Measurements from ENCODE around the gene FAM240B. TPM values are rescaled to one million over a fixed set of nuclear protein-coding genes. Genes with fewer than 3 reads are reported as not detected.

FAM240B gene
- total and polyA plus RNA-seq, 3 experiments from 2014 or later = not detected

DNA sequence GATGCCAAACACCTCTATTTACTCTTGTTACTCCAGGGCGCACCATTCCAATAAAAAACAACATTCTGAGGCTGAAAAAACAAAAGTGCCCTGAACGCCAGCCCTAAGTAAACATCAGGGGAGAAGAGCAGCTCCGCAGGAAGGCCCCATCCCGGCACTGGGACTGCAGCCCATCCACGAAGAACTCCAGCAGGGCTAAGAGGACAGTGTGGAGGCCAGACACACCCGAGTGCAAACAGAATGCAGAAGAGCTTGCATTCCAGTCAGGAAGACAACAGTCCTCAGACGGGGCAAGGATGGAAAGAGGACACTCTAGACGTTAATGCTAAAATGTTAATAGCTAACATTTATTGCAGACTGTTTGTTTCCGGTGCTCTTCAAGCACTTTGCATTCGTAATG, 33.0 kb downstream of the FAM240B start:
- peak overlapping the region in 3 of 7 donors; percentile 33 to 44 (median 40) for H3K4me3 Mint-ChIP-seq
- POLR2A ChIA-PET = no interaction called here

GRCh38 chr9:38685535-38685934, 34.4 kb downstream of the FAM240B start:
- ChIA-PET CTCF (no interaction called here), POLR2A (no interaction called here)
- no peaks in the 10 kb centered on the region for H3K4me1 ChIP-seq (ENCODE audit: insufficient read depth, low read length)
- H3K27ac ChIP-seq (ENCODE audit: low read depth, low read length) = no peak overlapping the region
- Mint-ChIP-seq H3K4me3 (no peak overlapping the region), H3K27ac (no peak overlapping the region), H3K27me3 (peaks cover 4 to 11% of the 10 kb centered on the region in 2 donors), H3K4me1 (no peaks in the 10 kb centered on the region), H3K36me3 (no peaks in the 10 kb centered on the region), H3K9me3 (no peaks in the 10 kb centered on the region)
- no peaks in the 10 kb centered on the region for H3K27me3 ChIP-seq (ENCODE audit: insufficient read depth, low read length, poor library complexity, severe bottlenecking)
- no peaks in the 10 kb centered on the region for H3K36me3 ChIP-seq (ENCODE audit: insufficient read depth, low read length)
- no peak overlapping the region for H3K4me3 ChIP-seq (ENCODE audit: low read length)
- no peaks in the 10 kb centered on the region for H3K9me3 ChIP-seq (ENCODE audit: low read length)
- DNase-seq = no peak

More for the DNA sequence above, 33.0 kb downstream of the FAM240B start:
- H3K4me3 ChIP-seq (ENCODE audit: low read length) = no peak overlapping the region
- no peaks in the 10 kb centered on the region for H3K4me1 ChIP-seq (ENCODE audit: insufficient read depth, low read length)
- Mint-ChIP-seq H3K27ac (no peak overlapping the region), H3K36me3 (no peaks in the 10 kb centered on the region), H3K27me3 (peaks cover 4 to 11% of the 10 kb centered on the region in 2 donors), H3K4me1 (no peaks in the 10 kb centered on the region), H3K9me3 (no peaks in the 10 kb centered on the region)
- no peaks in the 10 kb centered on the region for H3K36me3 ChIP-seq (ENCODE audit: insufficient read depth, low read length)
- H3K27me3 ChIP-seq (ENCODE audit: insufficient read depth, low read length, poor library complexity, severe bottlenecking) = no peaks in the 10 kb centered on the region
- no peak for DNase-seq
- H3K9me3 ChIP-seq (ENCODE audit: low read length) = no peaks in the 10 kb centered on the region
- no peak overlapping the region for H3K27ac ChIP-seq (ENCODE audit: low read depth, low read length)
- CTCF ChIA-PET = no interaction called here

- Mint-ChIP-seq H3K9me3 (no peaks in the 10 kb centered on the region), H3K4me3 (no peak overlapping the region), H3K36me3 (no peaks in the 10 kb centered on the region), H3K27ac (peak overlapping the region in 1 of 8 donors; percentile 12), H3K27me3 (peaks cover 4 to 8% of the 10 kb centered on the region in 2 donors), H3K4me1 (no peaks in the 10 kb centered on the region)
- no peaks in the 10 kb centered on the region for H3K4me1 ChIP-seq (ENCODE audit: insufficient read depth, low read length)
- CTCF ChIA-PET = no interaction called here
- no peak for DNase-seq
- no peak overlapping the region for H3K4me3 ChIP-seq (ENCODE audit: low read length)
- no peaks in the 10 kb centered on the region for H3K27me3 ChIP-seq (ENCODE audit: insufficient read depth, low read length, poor library complexity, severe bottlenecking)
- POLR2A ChIA-PET = no interaction called here
- H3K27ac ChIP-seq (ENCODE audit: low read depth, low read length) = no peak overlapping the region
- H3K36me3 ChIP-seq (ENCODE audit: insufficient read depth, low read length) = no peaks in the 10 kb centered on the region
- no peaks in the 10 kb centered on the region for H3K9me3 ChIP-seq (ENCODE audit: low read length)
Observed at GRCh38 chr9:38683336-38683735, 36.6 kb downstream of the FAM240B start.

DNA sequence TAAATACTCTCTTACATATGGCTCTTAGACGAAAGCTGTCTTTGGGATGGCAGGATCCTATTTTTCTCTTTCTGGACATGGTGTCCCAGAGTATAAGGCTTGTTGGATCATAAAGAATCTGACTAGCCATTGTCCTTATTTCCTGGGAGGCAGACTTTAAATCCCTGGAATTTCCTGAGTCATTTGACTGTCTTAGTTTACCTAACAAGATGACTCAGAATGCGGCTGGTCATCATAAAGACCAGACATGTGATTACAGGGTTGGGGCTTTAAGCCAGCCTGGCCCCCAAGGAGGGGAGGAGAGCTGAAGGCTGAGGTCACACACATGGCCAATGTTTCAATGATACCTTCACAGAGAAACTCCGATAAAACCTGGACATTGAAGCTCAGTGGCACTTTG, 37.2 kb downstream of the FAM240B start:
- Histone ChIP-seq H3K27ac (ENCODE audit: low read depth, low read length) (no peak overlapping the region), H3K27me3 (ENCODE audit: insufficient read depth, low read length, poor library complexity, severe bottlenecking) (no peaks in the 10 kb centered on the region), H3K4me3 (ENCODE audit: low read length) (no peak overlapping the region), H3K9me3 (ENCODE audit: low read length) (no peaks in the 10 kb centered on the region), H3K36me3 (ENCODE audit: insufficient read depth, low read length) (no peaks in the 10 kb centered on the region), H3K4me1 (ENCODE audit: insufficient read depth, low read length) (no peaks in the 10 kb centered on the region)
- H3K4me3 Mint-ChIP-seq = no peak overlapping the region
- H3K27ac Mint-ChIP-seq = no peak overlapping the region
- ChIA-PET POLR2A (no interaction called here), CTCF (no interaction called here)
- H3K4me1 Mint-ChIP-seq = no peaks in the 10 kb centered on the region
- DNase-seq = no peak
- peaks cover 4% of the 10 kb centered on the region in 2 donors for H3K27me3 Mint-ChIP-seq
- H3K9me3 Mint-ChIP-seq = no peaks in the 10 kb centered on the region
- no peaks in the 10 kb centered on the region for H3K36me3 Mint-ChIP-seq

DNA sequence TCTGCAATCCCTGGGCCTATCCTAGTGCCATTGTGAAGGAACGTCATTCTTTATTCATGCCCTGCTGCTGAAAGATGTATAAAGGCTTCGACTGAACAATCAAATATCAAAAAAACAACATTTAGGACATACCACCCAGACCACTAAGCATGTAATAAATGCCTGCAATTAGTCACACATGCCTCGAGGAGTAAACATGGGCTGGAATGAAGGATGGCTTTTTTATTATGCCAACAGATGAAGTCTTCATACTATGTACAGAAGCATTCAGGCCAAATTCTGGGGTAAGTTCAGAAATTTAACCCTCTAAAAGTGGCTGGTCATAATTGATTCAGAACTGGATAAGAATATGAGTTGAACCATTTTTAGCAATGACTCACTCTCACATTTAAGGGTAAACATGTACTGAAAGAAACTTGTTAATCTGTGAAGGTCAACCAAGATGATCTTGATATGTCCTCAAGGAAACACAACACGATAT, 38.1 kb downstream of the FAM240B start:
- Mint-ChIP-seq H3K27ac (peak overlapping the region in 1 of 8 donors; percentile 27), H3K4me3 (no peak overlapping the region), H3K9me3 (no peaks in the 10 kb centered on the region), H3K4me1 (no peaks in the 10 kb centered on the region), H3K36me3 (no peaks in the 10 kb centered on the region), H3K27me3 (peaks cover 6 to 8% of the 10 kb centered on the region in 2 donors)
- Histone ChIP-seq H3K4me1 (ENCODE audit: insufficient read depth, low read length) (no peaks in the 10 kb centered on the region), H3K4me3 (ENCODE audit: low read length) (no peak overlapping the region), H3K9me3 (ENCODE audit: low read length) (no peaks in the 10 kb centered on the region), H3K27ac (ENCODE audit: low read depth, low read length) (no peak overlapping the region), H3K36me3 (ENCODE audit: insufficient read depth, low read length) (no peaks in the 10 kb centered on the region), H3K27me3 (ENCODE audit: insufficient read depth, low read length, poor library complexity, severe bottlenecking) (no peaks in the 10 kb centered on the region)
- DNase-seq = no peak
- CTCF ChIA-PET = no interaction called here
- POLR2A ChIA-PET = no interaction called here

DNA sequence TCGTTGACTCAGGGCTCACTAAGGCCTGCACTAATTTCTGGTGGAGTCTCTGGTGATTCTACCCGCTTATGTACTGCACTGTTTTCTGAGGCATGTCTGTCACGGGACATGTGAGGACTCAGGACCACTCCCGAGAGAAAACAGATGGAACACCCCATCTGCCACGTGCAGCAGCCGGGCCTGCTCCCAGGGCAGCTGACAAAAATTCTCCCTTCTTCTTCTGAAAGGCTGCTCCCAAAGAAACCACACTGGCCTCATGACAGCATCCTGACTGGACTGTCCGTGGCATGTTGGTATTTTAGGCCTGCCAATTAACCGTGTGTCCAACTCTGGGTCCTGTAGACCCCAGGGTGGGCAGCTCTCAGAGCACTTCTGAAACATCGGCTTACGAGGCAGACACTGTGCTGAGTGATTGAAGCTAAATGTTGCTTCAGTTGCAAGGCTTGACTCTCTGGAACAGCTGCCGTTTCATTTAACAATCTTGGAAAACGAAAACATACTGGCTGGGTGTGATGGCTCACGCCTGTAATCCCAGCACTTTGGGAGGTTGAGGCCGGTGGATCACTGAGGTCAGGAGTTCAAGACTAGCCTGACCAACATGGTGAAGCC, 39.0 kb downstream of the FAM240B start:
- no peaks in the 10 kb centered on the region for H3K36me3 ChIP-seq (ENCODE audit: insufficient read depth, low read length)
- no peaks in the 10 kb centered on the region for H3K9me3 ChIP-seq (ENCODE audit: low read length)
- no peak overlapping the region for H3K27ac ChIP-seq (ENCODE audit: low read depth, low read length)
- POLR2A ChIA-PET = no interaction called here
- H3K4me1 ChIP-seq (ENCODE audit: insufficient read depth, low read length) = no peaks in the 10 kb centered on the region
- H3K27ac Mint-ChIP-seq = no peak overlapping the region
- H3K27me3 ChIP-seq (ENCODE audit: insufficient read depth, low read length, poor library complexity, severe bottlenecking) = no peaks in the 10 kb centered on the region
- CTCF ChIA-PET = no interaction called here
- H3K27me3 Mint-ChIP-seq = peaks cover 6 to 9% of the 10 kb centered on the region in 2 donors
- H3K4me3 ChIP-seq (ENCODE audit: low read length) = no peak overlapping the region
- H3K36me3 Mint-ChIP-seq = no peaks in the 10 kb centered on the region
- H3K4me3 Mint-ChIP-seq = no peak overlapping the region
- H3K9me3 Mint-ChIP-seq = no peaks in the 10 kb centered on the region
- DNase-seq = no peak
- H3K4me1 Mint-ChIP-seq = no peaks in the 10 kb centered on the region

DNA sequence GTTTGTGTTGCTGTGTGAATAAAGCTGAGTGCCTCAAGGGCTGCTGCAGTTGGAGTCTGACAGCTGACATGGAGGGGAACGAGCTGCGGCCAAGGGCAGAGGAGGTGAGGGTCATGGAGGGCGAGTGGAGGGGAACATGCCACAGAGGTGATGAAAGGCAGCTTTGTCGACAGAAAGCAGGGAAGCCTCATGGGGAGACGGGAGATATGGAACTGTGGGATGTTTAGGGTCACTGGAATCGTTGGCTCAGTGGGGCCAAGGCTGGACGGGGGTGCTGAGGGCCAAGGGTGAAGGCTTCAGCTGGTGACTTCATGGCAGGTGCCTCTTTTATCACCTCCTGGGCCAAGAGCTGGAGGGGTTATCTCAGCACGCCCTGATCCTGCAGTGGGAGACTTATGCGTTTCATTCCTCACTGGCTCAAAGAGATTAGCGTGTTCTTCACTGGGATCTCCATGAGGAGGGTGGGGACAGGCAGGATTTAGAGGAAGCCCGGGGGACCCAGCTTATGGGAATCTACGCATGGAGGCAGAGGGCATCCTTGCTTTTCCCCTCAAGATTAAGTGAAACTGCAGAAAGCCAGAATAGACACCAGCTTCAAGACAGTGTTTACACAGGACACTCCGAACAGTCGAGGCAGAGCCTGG, 42.2 kb downstream of the FAM240B start:
- POLR2A ChIA-PET = no interaction called here
- H3K9me3 Mint-ChIP-seq = no peaks in the 10 kb centered on the region

DNA sequence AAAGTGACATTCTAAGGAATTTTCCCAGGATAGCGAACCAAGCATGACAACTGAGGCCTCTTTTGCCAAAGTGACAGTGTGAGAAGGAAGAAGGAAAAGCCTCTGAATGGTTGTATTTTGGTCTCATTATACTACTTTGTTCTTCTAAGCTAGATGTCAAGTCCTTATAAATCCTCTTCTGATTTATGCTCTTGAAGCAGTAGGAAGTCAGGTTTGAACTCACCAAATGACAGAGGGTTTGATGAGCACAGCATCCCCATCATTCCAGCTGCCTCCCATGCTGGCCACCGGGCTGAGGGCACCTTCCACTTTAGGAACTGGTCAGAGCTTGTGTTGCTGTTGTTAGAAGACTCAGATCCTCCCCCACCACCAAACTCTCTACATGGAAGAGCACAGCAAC, 44.1 kb downstream of the FAM240B start:
- Mint-ChIP-seq H3K27ac (no peak overlapping the region), H3K27me3 (peaks cover 6 to 15% of the 10 kb centered on the region in 2 donors), H3K36me3 (no peaks in the 10 kb centered on the region), H3K9me3 (no peaks in the 10 kb centered on the region), H3K4me3 (no peak overlapping the region), H3K4me1 (peaks cover 0 to 10% (median 3%) of the 10 kb centered on the region in 3 donors)
- no peak overlapping the region for H3K4me3 ChIP-seq (ENCODE audit: low read length)
- no peaks in the 10 kb centered on the region for H3K36me3 ChIP-seq (ENCODE audit: insufficient read depth, low read length)
- no peak for DNase-seq
- H3K9me3 ChIP-seq (ENCODE audit: low read length) = no peaks in the 10 kb centered on the region
- ChIA-PET CTCF (no interaction called here), POLR2A (no interaction called here)
- no peaks in the 10 kb centered on the region for H3K27me3 ChIP-seq (ENCODE audit: insufficient read depth, low read length, poor library complexity, severe bottlenecking)
- H3K4me1 ChIP-seq (ENCODE audit: insufficient read depth, low read length) = peaks cover 6% of the 10 kb centered on the region
- H3K27ac ChIP-seq (ENCODE audit: low read depth, low read length) = no peak overlapping the region

More for the DNA sequence above, 42.2 kb downstream of the FAM240B start:
- no peak overlapping the region for H3K27ac ChIP-seq (ENCODE audit: low read depth, low read length)
- no peaks in the 10 kb centered on the region for H3K9me3 ChIP-seq (ENCODE audit: low read length)
- H3K36me3 ChIP-seq (ENCODE audit: insufficient read depth, low read length) = no peaks in the 10 kb centered on the region
- no peak overlapping the region for H3K4me3 ChIP-seq (ENCODE audit: low read length)
- Mint-ChIP-seq H3K4me1 (peaks cover 0 to 5% (median 3%) of the 10 kb centered on the region in 3 donors), H3K27me3 (peaks cover 6 to 15% of the 10 kb centered on the region in 2 donors), H3K27ac (no peak overlapping the region), H3K4me3 (no peak overlapping the region), H3K36me3 (no peaks in the 10 kb centered on the region)
- no peak for DNase-seq
- no peaks in the 10 kb centered on the region for H3K27me3 ChIP-seq (ENCODE audit: insufficient read depth, low read length, poor library complexity, severe bottlenecking)
- CTCF ChIA-PET = no interaction called here
- no peaks in the 10 kb centered on the region for H3K4me1 ChIP-seq (ENCODE audit: insufficient read depth, low read length)

Measured in CD8-positive, alpha-beta memory T cell (primary cell).